GM18861 (cell line): Measurements from ENCODE around the gene KMO.
A peak's percentile ranks its signal among the peaks of the same experiment; 100 is the strongest.

Experiments
- ATAC-seq: cut with Tn5 transposase; IDR thresholded peaks from one replicate; pipeline ENCODE4 v1.9.1; 2021; ENCODE audit not compliant: unreplicated experiment

Gene KMO

DNA sequence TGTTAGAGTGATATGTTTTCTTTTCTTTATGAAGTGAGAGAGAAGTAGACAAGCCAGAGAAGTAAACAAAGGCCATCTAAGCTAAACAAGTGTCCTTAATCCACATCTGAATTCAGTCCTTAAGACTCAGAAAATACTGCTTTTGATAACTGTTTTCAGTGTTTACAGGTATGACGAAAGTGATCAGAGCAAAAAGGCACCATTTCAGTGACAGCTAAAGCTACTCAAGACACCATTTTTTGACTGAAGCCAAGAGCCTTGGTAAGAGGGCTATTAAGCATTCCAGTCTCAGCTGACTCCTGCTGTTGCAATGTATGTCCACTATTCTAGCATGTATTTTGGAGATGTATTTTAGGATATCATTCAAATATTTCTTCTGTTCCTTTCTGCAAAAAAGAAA, 4.1 kb downstream of the KMO start:
- ATAC-seq: no peak

DNA sequence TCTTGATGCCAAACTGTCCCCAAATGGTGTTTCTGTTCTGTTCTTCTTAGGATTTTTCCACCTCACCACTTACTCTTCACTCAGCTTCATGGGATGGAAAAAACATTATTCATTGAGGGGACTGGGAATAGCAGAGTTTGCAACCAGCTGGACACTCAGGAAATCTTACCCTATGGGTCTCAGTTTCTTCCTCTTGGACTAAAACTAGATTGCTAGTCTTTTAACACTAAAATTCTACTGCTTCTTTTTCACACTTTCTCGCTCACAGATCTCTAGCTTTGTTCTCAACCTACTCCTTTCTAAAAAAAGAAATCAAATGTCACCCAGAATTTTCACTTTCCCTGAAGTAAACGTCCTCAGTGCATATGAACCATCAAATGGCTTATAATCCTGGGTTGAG, 4.8 kb downstream of the KMO start:
- ATAC-seq: no peak

DNA sequence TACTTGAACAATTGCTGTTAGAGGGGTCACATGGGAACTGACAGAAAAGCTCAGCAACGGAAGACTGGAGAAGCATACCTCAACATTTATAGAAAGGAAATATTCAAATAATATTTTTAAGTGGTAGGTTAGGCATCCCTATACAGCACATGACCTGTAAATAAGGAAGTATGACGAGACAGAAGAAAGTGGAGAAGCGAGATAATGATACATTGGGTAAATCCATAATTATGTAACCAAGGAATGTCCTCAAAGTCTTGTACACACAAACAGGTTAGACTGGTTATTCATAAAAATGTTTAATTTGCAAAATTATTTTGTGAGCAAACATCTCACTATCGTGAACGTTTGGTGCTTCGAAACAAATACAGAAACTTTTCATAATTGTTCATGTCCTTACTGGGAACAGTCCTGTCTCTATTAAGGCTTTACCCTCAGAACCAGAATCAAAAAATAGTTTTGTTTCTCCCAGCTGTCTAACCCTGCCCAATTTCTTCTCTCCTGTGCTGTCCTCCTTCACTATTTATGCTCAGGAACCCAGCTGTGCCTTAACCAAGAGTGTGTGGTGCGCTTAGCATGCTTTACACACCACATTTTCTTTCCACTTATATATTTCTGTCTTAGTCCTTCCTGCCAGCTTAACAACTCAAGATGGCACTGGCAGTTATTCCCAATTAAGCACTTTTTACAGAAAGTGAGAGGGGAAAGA, 10.2 kb downstream of the KMO start:
- ATAC-seq: no peak

- ATAC-seq: no peak
These were observed 15.8 kb downstream of the KMO start for GRCh38 chr1:241548008-241548407.

DNA sequence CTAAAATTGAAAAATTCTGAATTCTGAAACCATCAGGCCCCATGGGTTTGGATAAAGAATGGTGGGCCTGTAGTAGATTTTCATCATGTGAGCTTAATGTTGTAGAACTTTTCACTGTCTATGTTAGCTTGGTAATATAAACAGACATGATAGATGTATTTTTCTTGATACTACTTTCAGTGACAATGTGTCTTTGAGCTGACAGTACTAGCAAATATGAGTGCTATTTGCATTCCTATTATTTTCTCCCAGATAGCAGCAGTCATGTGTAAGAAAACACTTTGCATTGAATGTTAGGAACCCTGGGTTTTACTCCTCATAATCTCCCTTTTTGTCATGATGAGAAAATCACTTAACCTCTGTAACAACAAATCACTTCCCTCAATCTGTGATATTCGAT, 18.1 kb downstream of the KMO start:
- no peak for ATAC-seq

GRCh38 chr1:241551759-241552638, 19.8 kb downstream of the KMO start:
- ATAC-seq: peak; percentile 82

DNA sequence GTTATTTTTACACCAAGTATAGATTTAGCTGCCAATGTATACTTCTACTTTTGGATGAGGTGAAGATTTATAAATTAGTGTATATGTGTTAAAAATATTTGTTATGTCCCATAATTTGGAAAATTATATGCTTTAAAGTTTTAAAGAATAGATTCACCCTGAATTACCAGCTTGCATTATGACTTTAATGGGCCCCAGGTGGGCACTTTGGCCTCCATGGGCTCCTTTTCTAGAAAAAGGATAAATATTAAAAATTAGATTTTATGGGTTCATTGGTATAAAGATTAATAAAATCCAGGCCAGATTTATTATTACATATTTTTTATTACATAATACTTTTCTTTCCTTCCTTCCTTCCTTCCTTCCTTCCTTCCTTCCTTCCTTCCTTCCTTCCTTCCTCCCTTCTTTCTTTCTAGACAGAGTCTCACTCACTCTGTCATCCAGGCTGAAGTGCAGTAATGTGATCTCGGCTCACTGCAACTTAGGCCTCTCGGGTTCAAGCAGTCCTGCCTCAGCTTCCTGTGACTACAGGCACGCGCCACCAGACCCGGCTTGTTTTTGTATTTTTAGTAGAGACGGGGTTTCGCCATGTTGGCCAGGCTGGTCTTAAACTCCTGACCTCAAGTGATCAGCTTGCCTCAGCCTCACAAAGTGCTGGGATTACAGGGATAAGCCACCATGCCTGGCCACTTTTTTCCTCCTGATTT, 21.9 kb downstream of the KMO start:
- ATAC-seq: no peak

- ATAC-seq: no peak
These were observed 23.3 kb downstream of the KMO start for GRCh38 chr1:241555526-241555925.

- ATAC-seq: no peak
These were observed 24.9 kb downstream of the KMO start for GRCh38 chr1:241557031-241557430.

GRCh38 chr1:241557551-241558193, 25.5 kb downstream of the KMO start:
- ATAC-seq: no peak

- ATAC-seq: no peak
These were observed 28.1 kb downstream of the KMO start for GRCh38 chr1:241560146-241560848.

DNA sequence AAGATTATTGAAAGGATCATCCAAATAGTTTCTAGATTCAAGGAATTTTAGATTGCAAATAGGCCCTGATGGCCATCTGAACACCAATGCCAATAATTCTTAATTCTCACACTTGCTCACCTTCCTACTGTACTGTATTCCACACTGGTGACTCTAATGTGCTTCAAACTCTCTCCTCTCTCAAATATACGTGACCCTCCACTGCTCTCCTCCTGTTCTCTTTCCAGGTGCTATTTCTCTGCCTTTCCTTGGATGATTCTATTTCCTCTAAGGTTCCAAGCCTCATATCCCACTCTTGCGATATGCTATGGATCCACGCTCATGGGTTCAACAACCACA, 28.6 kb downstream of the KMO start:
- no peak for ATAC-seq

DNA sequence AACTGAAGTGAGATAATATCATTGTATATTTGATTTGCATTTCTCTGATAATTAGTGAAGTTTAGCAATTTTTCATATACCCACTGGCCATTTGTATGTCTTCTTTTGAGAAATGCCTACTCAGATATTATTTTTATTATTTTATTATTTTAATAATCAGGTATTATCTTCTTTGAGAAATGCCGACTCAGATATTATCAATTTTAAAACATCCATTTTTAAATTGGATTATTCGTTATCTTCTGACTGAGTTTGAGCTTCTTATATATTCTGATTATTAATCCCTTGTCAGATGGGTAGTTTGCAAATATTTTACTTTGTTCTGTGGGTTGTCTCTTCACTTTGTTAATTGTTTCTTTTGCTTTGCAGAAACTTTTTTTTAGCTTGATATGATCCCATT, 37.7 kb downstream of the KMO start:
- ATAC-seq: no peak

GRCh38 chr1:241574154-241574553, 42.0 kb downstream of the KMO start:
- ATAC-seq: no peak

DNA sequence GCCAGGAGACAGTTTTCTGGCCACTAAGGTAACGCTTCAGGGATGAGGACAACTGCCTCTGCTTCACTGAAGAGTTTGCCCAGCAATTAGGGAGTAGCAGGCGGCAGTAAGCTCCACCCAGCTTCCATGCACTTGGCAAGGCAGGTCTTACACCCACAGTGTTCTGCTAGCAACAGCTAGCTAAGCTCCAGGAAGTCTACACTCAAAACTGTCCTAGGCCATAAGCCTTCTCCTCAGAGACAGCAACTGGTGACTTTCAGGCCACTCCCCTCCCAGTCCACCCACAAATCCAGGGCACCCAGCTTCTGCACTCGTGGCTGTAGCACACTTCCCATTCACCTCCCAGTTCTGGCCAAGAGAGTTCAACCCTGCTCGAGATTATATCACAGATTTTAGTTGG, 47.3 kb downstream of the KMO start:
- ATAC-seq: no peak

- ATAC-seq: no peak
These were observed 50.7 kb downstream of the KMO start for GRCh38 chr1:241582921-241583321.

DNA sequence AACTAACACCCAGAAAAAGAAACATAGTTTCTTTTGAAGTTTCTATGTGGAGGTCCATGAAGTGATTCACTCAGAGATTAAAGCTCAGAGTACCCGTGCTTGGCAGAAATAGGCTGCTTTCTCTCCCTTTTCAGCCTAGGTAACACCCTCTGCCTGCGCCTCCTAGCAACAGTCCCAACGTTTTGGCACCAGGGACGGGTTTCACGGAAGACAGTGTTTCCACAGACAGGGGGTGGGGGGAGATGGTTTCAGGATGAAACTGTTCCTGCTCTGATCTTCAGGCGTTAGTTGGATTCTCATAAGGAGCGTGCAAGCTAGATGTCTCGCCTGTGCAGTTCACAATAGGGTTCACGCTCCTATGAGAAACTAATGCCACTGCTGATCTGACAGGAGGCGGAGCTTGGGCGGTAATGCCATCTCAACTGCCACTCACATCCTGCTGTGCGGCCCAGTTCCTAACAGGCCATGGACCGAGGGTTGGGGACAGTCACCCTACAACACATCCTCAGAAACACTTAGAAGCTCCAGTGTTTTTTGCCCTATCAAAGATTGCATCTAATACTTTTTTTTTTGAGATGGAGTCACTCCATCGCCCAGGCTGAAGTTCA, 54.8 kb downstream of the KMO start:
- ATAC-seq: no peak

DNA sequence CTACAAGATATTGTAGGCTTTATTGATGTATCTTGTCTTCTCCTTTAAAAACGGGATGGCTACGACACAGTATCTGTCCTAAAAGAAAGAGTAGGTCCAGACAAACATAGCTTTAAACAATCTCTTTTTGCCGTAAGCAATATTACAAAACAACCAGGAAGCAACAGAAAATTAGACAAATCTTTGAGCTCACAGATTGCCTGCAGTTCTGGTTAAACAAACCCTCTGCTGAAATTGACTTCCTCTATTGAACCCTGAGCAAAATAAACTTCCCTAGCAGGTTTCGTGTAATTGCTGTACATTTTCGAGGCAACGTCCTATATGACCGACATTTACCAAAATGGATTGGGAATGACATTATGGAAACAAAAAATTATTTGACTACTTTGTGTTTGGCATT, 57.3 kb downstream of the KMO start:
- no peak for ATAC-seq

GRCh38 chr1:241590719-241591118, 58.5 kb downstream of the KMO start:
- ATAC-seq: no peak

- no peak for ATAC-seq
These were observed 59.1 kb downstream of the KMO start for GRCh38 chr1:241591317-241591716.
